GM10847 (cell line): ENCODE data around the gene SEH1L.

ENCODE experiments used
- POLR2A ChIP-seq: IDR thresholded peaks from 2 replicates; pipeline ENCODE4 v1.6.1; 2011; ENCODE audit not compliant: insufficient read length; ENCODE audit errors: extremely low read depth

Gene SEH1L

GRCh38 chr18:12947285-12948049, at the start of gene SEH1L:
Gene SEH1L (plus strand): TSS chr18:12948011. CDS start chr18:12948122, 111 bp downstream.
- TF ChIP-seq POLR2A, result peak; percentile 53

DNA sequence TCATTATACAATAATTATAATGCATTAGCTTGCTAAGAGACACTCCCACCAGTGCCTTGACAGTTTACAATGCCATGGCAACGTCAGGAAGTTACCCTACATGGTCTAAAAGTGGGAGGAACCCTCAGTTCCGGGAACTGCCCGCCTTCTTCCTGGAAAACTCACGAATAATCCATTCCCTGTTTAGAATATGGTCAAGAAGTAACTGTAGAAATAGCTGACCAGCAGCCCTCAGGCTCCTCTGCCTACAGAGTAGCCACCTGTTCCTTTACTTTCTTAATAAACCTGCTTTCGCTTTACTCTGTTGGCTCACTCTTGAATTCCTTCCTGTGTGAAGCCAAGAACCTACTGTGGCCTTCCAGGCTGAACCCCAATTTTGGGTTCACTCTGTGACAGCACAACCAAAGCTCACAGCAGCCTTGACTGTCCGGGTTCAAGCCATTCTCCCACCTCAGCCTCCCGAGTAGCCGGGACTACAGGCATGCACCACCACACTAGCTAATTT, 43.7 kb upstream of the SEH1L start:
- TF ChIP-seq POLR2A, result no peak

GRCh38 chr18:12906119-12906518, 41.7 kb upstream of the SEH1L start:
- TF ChIP-seq POLR2A, result no peak

GRCh38 chr18:12906773-12907172, 41.0 kb upstream of the SEH1L start:
- TF ChIP-seq POLR2A, result no peak

DNA sequence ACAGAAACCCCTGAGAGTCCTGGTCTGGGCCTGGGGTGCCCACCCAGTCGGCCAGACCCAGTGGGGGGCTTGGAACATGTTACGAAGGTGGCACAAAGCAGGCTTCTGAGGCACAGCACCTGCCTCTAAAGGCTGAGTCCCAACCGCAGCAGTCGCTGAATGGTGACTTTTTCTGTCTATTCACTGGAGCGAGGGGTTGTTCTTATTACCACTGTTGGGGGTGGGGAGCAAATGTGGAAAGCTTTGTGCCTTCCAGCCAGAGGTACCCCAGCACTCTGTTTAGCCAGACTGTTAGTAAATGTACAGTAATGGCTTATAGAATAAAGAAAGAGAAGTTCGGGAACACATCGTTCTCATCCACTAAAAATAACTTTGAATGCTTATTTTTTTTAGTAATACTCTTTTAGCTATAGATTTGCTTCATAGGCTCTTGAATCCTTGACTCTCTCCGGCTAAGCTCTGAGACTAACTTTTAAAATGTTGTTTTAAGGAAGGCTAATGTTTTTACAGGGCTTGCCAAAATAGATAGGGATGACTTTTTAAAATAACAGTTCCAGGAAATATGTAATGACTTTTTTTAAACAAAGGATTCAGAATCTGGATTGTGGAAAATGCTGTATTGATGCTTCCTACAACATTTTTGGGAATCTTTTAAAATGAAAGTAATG, 40.4 kb upstream of the SEH1L start:
- no peak for TF ChIP-seq POLR2A

GRCh38 chr18:12908706-12909105, 39.1 kb upstream of the SEH1L start:
- TF ChIP-seq POLR2A, result no peak

- no peak for TF ChIP-seq POLR2A
These were observed 36.5 kb upstream of the SEH1L start for GRCh38 chr18:12911025-12911928.

DNA sequence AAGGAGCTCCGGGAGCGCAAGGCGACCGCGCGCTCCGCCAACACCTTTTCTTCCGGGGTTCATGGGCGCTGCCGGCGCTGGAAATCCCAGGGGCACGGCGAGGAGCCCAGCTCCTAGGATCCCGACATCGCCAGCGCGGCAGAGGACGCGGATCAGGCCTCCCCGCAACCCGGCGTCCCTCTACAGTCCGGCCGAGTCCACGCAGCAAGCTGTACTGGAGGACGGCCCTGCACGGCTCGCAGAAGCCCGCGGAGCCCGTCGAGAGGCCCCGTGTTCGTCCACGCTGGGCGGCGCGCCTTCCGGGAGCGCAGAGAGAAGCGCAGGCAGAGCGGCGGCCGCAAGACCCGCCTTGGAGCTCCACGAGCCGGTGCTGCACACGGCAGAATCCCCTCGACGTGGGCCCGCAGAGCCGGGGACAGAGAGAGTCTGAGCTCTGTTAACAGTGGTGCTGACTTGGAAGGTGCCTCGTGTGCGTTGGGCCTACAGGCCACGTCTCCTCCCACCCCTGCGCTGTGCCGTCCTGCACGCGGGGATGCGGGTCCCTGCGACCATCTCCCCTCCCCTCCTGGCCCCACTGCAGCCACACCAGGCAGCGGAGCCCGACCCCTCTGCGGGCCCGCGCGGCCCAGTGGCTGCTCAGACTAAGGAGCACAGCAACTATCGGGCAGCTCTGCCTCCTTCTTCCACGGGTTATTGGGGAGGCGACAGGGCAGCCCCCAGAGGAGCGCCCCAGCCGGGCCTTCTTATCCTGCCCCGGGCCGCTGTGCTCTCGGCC, 35.7 kb upstream of the SEH1L start:
- no peak for TF ChIP-seq POLR2A

DNA sequence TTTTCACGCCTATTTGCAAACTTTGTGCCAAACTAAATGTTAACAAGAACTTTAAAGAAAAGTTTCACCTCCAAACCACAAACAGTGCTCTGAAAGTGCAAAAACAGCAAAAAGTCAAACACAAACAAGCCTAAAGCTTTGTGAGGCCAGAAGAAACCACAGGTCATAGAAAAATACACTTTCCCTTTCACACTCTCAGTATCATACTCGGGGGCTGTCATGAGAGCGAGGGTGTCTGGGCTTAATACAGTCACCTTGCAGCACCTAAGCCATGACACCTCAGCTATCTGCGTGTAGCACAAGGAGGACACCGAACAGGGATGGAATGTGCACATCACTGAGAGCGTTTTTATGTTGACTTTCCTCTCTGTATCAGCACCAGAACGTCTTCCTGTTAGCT, 26.6 kb upstream of the SEH1L start:
- TF ChIP-seq POLR2A, result no peak

GRCh38 chr18:12922266-12922665, 25.5 kb upstream of the SEH1L start:
- no peak for TF ChIP-seq POLR2A

GRCh38 chr18:12924616-12925015, 23.2 kb upstream of the SEH1L start:
- TF ChIP-seq POLR2A, result no peak

- TF ChIP-seq POLR2A, result no peak
These were observed 19.6 kb upstream of the SEH1L start for GRCh38 chr18:12928206-12928605.

DNA sequence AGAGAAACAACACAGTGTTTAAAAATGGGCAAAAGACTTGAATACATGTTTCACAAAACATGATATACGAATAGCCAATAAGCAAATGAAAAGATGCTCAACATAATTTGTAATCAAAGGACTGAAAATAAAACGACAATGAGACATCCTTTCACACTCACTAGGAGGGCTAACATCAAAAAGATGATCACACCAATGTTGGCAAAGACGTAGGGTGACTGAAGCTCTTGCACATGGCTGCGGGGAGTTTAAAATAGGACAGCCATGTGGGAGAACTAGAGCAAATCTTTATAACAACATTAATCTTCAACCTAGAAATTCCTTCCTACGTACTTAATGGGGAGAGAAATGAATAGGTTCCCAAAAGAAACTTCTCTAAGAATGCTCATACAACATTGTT, 19.2 kb upstream of the SEH1L start:
- TF ChIP-seq POLR2A, result no peak

DNA sequence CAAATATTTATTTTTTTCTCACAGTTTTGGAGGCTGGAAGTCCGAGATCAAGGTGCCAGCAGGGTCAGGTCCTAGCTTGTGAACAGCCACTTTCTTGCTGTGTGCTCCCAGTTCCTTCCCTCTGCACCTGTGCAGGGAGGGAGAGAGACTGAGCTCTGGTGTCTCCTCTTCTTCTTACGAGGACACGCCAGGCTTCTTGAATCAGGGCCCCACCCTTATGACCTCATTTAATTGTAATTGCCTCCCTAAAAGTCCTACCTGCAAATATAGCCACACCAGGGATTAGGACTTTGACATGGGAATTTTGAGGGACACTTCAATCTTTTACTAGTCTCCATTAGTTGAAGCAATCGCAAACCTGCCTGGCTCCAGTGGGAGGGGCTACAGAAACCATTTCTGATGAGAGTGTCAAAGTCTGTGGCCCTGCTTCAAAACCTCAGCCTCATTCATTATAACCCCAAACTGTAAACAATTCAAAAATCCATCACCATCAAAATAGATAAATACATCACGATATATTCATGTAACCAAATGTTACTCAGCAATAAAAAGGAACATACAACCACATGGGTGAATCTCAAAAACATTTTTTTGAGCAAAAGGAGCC, 18.2 kb upstream of the SEH1L start:
- no peak for TF ChIP-seq POLR2A
